Uterus (tissue), 2 donors: ENCODE data around the gene HEATR5A.

Experiments
- CTCF ChIP-seq, 4 experiments: fragments of 200-600 bp in 2 of 4; fragments of 450-650 bp in 2 of 4; sonication (generic) in 2 of 4; IDR thresholded peaks; one replicate each; pipeline ENCODE4 v1.5.1; 2016 to 2019; ENCODE audit warnings: antibody characterized with exemption in 4 of 4, mild to moderate bottlenecking in 2 of 4, moderate library complexity in 1 of 4
- POLR2A ChIP-seq, 2 donors: fragments of 450-650 bp; IDR thresholded peaks; one replicate each; pipeline ENCODE4 v1.6.1; 2016; ENCODE audit warnings: antibody characterized with exemption in 2 of 2, mild to moderate bottlenecking in 1 of 2, moderate library complexity in 1 of 2

- TF ChIP-seq CTCF (IDR thresholded peaks at IDR 0.05) (no peak), POLR2A (IDR thresholded peaks at IDR 0.05) (no peak)
These were observed 44.8 kb upstream of the HEATR5A start for GRCh38 chr14:31465111-31465510.
